Measurements from ENCODE around the gene CDK5RAP2. TPM values are rescaled to one million over a fixed set of nuclear protein-coding genes. Genes with fewer than 3 reads are reported as not detected.

CDK5RAP2 gene
- polyA plus RNA-seq, 1 experiment: 30.3 TPM

DNA sequence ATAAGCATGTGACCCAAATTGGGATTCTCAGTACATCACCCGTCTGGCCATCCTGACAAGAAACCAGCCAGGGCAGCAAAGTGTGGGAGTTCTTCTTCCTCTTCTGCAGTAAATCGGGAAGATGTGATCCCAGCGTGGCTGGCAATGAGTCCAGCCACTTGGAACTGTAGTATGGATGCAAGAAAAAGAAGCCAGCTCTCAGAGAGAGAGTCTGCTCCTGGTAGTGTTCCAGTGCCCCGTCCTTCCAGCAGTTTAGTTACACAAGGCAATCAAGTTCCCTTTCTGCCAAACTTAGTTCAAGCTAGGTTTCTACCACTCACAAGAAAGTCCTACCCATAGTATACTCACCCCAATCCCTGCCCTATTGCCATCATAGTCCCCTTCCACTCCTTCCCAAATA lies 65.6 kb downstream of the CDK5RAP2 start:
- Histone ChIP-seq H3K27me3 (ENCODE audit: control insufficient read depth, insufficient read depth, low read length) (no peaks in the 10 kb centered on the region), H3K4me3 (ENCODE audit: low read depth, low read length) (no peak overlapping the region), H3K9me3 (ENCODE audit: control insufficient read depth, insufficient read depth, low read length) (no peaks in the 10 kb centered on the region), H3K27ac (ENCODE audit: low read depth, low read length) (no peak overlapping the region)
- TF ChIP-seq CTCF (IDR thresholded peaks at IDR 0.05; ENCODE audit: low read depth, low read length): no peak
- ChIA-PET CTCF (no interaction called here), POLR2A (no interaction called here)
- DNase-seq (ENCODE audit: low read depth, low spot score): no peak

GRCh38 chr9:120513825-120514396 lies 66.1 kb downstream of the CDK5RAP2 start:
- ChIA-PET CTCF (no interaction called here), POLR2A (no interaction called here)
- no peak for TF ChIP-seq CTCF (IDR thresholded peaks at IDR 0.05; ENCODE audit: low read depth, low read length)
- H3K27ac ChIP-seq (ENCODE audit: low read depth, low read length): no peak overlapping the region
- H3K4me3 ChIP-seq (ENCODE audit: low read depth, low read length): no peak overlapping the region
- DNase-seq (ENCODE audit: low read depth, low spot score): no peak
- no peaks in the 10 kb centered on the region for H3K9me3 ChIP-seq (ENCODE audit: control insufficient read depth, insufficient read depth, low read length)
- no peaks in the 10 kb centered on the region for H3K27me3 ChIP-seq (ENCODE audit: control insufficient read depth, insufficient read depth, low read length)

DNA sequence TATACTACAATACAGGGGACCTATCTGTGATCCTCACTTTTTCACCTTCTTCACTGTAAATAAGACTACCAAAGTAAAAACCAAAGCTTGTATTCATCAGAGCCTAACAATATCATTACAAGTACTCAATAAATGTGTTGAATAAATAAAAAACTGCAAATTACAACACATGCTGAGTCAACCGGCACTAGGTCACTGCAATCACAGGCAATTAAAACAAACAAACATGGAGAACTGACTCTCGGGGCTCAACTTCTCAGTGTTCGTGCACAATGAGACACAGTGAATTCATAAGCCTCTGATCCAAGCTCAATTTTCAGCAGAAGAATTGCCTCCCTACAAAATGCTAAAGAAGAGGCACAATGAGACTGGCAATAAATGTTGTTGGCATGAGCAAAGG lies 69.2 kb downstream of the CDK5RAP2 start:
- CTCF ChIA-PET: interaction anchor here (1.5 to 2.0 kb wide), 2 partner anchors 33 to 542 kb away, joined by 6 to 7 read pairs; no protein-coding TSS in a partner anchor
- H3K27me3 ChIP-seq (ENCODE audit: control insufficient read depth, insufficient read depth, low read length): no peaks in the 10 kb centered on the region
- no peak for TF ChIP-seq CTCF (IDR thresholded peaks at IDR 0.05; ENCODE audit: low read depth, low read length)
- no peak overlapping the region for H3K27ac ChIP-seq (ENCODE audit: low read depth, low read length)
- DNase-seq (ENCODE audit: low read depth, low spot score): no peak
- no peaks in the 10 kb centered on the region for H3K9me3 ChIP-seq (ENCODE audit: control insufficient read depth, insufficient read depth, low read length)
- POLR2A ChIA-PET: no interaction called here
- no peak overlapping the region for H3K4me3 ChIP-seq (ENCODE audit: low read depth, low read length)

DNA sequence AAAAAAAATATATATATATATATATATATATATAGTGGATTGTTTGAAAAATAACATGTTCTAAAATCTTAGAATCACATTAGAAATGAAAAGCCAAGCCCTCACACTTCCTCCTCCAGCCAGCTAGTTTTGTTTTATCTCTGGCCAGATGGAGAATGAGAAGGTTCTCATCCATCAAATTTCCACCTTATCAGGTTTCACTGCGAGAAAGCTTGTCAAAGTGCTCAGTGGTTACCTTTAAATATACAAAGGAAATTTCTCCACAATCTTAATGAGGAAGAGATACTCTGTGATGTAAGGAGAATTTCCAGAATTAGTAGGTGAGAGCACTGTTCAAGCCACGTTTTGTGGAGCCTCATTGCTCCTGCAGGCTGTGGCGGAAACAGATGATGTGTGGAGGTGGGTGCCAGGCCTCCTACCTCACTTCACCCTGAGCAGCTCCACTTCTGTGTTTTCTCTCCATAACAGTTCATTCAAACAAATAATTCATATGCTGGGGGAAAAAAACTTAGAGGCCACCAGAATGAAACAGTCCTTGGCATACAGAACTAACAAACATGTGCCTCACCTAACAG lies 71.9 kb downstream of the CDK5RAP2 start:
- ChIA-PET POLR2A (no interaction called here), CTCF (interaction anchor here (1.2 kb wide), 1 partner anchor 31 kb away, joined by 3 read pairs; no protein-coding TSS in a partner anchor)
- no peak for TF ChIP-seq CTCF (IDR thresholded peaks at IDR 0.05; ENCODE audit: low read depth, low read length)

GRCh38 chr9:120505186-120505585 lies 74.8 kb downstream of the CDK5RAP2 start:
- no peak for DNase-seq (ENCODE audit: low read depth, low spot score)
- TF ChIP-seq CTCF (IDR thresholded peaks at IDR 0.05; ENCODE audit: low read depth, low read length): 0 out of 2 replicates have a peak, but pooled peaks have one; percentile 2
- no peaks in the 10 kb centered on the region for H3K27me3 ChIP-seq (ENCODE audit: control insufficient read depth, insufficient read depth, low read length)
- ChIA-PET POLR2A (interaction anchor here (0.6 kb wide), 1 partner anchor 68 kb away, joined by 3 read pairs; no protein-coding TSS in a partner anchor), CTCF (no interaction called here)
- H3K4me3 ChIP-seq (ENCODE audit: low read depth, low read length): no peak overlapping the region
- H3K27ac ChIP-seq (ENCODE audit: low read depth, low read length): no peak overlapping the region
- H3K9me3 ChIP-seq (ENCODE audit: control insufficient read depth, insufficient read depth, low read length): no peaks in the 10 kb centered on the region

More for the DNA sequence above, 71.9 kb downstream of the CDK5RAP2 start:
- H3K9me3 ChIP-seq (ENCODE audit: control insufficient read depth, insufficient read depth, low read length): no peaks in the 10 kb centered on the region
- H3K27me3 ChIP-seq (ENCODE audit: control insufficient read depth, insufficient read depth, low read length): no peaks in the 10 kb centered on the region
- no peak for DNase-seq (ENCODE audit: low read depth, low spot score)
- H3K27ac ChIP-seq (ENCODE audit: low read depth, low read length): no peak overlapping the region
- no peak overlapping the region for H3K4me3 ChIP-seq (ENCODE audit: low read depth, low read length)

Data from AG04450 (cell line).